NOMO-1 treated with DMSO at 0.1 percent for 48 hours (cell line): ENCODE measurements around the gene RRBP1.

Source experiments
- DNase-seq: peaks from one replicate; lab custom pipeline; 2025; ENCODE audit not compliant: unreplicated experiment; lab: John Stamatoyannopoulos, UW

RRBP1 gene

GRCh38 chr20:17576215-17576614, 105.8 kb downstream of the RRBP1 start:
- DNase-seq = no peak

- DNase-seq = no peak
These were observed 108.6 kb downstream of the RRBP1 start for GRCh38 chr20:17573463-17573862.

- no peak for DNase-seq
These were observed 109.9 kb downstream of the RRBP1 start for GRCh38 chr20:17572034-17572638.

GRCh38 chr20:17571153-17571527, 110.9 kb downstream of the RRBP1 start:
- DNase-seq = no peak

DNA sequence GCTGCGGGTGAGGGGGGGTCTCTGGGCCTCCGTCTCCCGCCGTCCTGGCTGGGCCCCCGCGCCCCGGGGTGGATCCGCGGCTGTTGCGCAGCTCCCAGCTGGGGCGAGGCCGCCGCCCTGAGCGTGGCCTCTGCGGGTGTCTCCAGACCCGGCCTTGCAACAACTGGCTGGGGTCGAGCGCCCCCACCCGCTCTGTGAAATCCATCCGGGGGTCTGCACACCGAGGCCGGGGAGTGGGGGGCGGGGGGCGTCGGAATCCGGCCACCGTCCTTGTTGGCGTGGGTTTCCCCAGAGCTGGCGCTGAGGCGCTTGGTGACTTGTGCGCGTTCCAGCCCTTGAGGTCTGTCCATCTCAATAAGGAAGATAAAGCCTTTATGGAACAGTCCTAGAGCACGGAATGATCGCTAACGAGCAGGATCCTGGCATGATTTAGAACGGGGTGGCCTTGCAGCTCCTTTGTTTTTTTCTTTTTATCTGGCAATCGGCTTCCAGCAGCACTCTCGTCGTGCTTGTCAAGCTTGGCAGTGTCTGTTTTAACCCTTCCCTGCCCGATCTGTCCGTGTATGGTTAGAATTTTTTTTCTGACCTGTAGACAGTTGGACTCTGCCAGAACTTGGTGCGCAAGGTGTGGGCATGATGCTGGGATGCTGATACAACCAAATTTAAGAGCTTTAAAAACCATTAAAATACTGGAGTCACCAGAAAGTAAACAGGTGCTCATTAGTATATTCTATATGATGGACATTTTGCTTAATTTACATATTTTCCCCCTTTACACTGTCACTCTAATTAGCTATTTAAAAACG, 111.5 kb downstream of the RRBP1 start:
- DNase-seq = no peak

- DNase-seq = peak; percentile 62
These were observed 112.3 kb downstream of the RRBP1 start, which contains the start of gene DSTN for GRCh38 chr20:17569616-17570346. TSS of gene DSTN (plus strand) at chr20:17570075. CDS start at chr20:17570209, 134 bp downstream.

DNA sequence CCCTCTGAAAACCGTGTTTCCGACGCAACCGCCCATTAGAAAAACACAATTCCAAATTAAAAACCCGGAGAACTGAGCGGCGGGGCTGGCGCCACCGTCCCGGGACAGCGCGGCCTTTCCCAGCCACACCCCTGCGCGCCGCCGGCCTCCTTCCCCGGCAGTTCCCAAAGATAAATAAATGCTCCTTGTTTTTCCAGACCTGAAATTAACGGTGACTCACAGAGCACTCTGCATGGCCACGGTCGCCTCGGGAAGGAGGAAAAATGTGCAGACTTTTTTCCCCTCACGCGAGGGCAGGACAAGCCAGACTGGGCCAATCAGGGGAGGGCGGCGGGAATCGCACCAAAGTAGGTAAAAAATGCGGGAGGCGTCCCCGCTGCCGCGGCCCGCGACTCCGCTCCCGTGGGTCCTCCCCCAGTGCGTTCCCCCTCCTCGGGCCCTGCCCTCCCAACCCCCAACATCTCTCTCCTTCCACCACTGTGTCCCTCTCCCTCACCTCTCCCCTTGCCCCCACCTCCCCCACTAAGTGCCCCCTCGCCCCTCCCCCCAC, 113.0 kb downstream of the RRBP1 start:
- DNase-seq = no peak

GRCh38 chr20:17568045-17568788, 113.8 kb downstream of the RRBP1 start:
- DNase-seq = no peak

DNA sequence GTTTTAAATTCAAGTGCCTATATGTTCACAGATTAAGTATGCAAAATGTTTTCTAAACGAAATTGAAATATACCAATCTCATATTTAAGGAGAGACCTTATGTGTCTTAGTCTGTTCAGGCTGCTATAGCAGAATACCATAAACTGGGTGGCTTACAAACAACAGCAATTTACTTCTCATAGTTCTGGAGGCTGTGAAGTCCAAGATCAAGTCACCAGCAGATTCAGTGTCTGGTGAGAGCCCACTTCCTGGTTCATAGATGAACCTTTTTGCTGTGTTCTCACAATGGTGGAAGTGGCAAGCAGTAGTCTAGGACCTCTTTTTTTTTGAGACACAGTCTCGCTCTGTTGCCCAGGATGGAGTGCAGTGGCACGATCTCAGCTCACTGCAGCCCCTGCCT, 115.7 kb downstream of the RRBP1 start:
- no peak for DNase-seq

- DNase-seq = no peak
These were observed 116.7 kb downstream of the RRBP1 start for GRCh38 chr20:17565169-17565845.
